Prostate gland (tissue), 2 donors: Measurements from ENCODE around the gene PTPRT.

ENCODE experiments used
- CTCF ChIP-seq, 4 experiments: fragments of 200-600 bp in 2 of 4; fragments of 450-650 bp in 2 of 4; sonication (generic) in 2 of 4; IDR thresholded peaks; 1 replicate in 3 of 4; 2 replicates in 1 of 4; pipeline ENCODE4 v1.5.1; 2016 to 2019; ENCODE audit warnings: antibody characterized with exemption in 4 of 4, mild to moderate bottlenecking in 2 of 4, moderate library complexity in 2 of 4
- POLR2A ChIP-seq: fragments of 450-650 bp; IDR thresholded peaks from one replicate; pipeline ENCODE4 v1.6.1; 2016; ENCODE audit warnings: antibody characterized with exemption, mild to moderate bottlenecking

GRCh38 chr20:42795111-42795695 is 394.5 kb downstream of the PTPRT start:
- TF ChIP-seq CTCF (IDR thresholded peaks at IDR 0.05) (no peak), POLR2A (no peak)
